Peyer's patch (tissue), 4 donors: ENCODE data around the gene LZTS2. TPM values are rescaled to one million over a fixed set of nuclear protein-coding genes. Genes with fewer than 3 reads are reported as not detected.

Experiments used
- DNase-seq, 3 donors: peaks; one replicate each; pipeline ENCODE4 v3.0.0-alpha.2; 2017 to 2019
- H3K27ac ChIP-seq, 4 donors: fragments of 200-600 bp; sonication (generic); one replicate each; pipeline ENCODE4 v1.5.1; 2016 to 2019
- H3K27me3 ChIP-seq, 2 donors: fragments of 200-600 bp; sonication (generic); one replicate each; pipeline ENCODE4 v1.5.1; 2019
- H3K36me3 ChIP-seq, 3 donors: fragments of 200-600 bp; sonication (generic); one replicate each; pipeline ENCODE4 v1.5.1; 2016 to 2019
- H3K4me1 ChIP-seq, 4 donors: fragments of 200-600 bp; sonication (generic); one replicate each; pipeline ENCODE4 v1.5.1; 2016 to 2019
- H3K4me3 ChIP-seq, 4 donors: fragments of 200-600 bp; sonication (generic); 1 replicate in 3 of 4; 2 replicates in 1 of 4; pipeline ENCODE4 v1.5.1; 2016 to 2019; ENCODE audit warnings: mild to moderate bottlenecking in 1 of 4
- H3K9me3 ChIP-seq, 4 donors: fragments of 200-600 bp; sonication (generic); one replicate each; pipeline ENCODE4 v1.5.1; 2016 to 2019; ENCODE audit warnings: mild to moderate bottlenecking in 1 of 4
- CTCF ChIP-seq, 6 experiments: fragments of 450-650 bp in 4 of 6; fragments of 200-600 bp in 2 of 6; sonication (generic) in 1 of 6; IDR thresholded peaks; one replicate each; pipeline ENCODE4 v1.5.1; 2017 to 2019; ENCODE audit warnings: antibody characterized with exemption in 6 of 6, mild to moderate bottlenecking in 3 of 6, moderate library complexity in 1 of 6
- POLR2A ChIP-seq, 2 donors: fragments of 450-650 bp; IDR thresholded peaks; one replicate each; pipeline ENCODE4 v1.5.1; 2017; ENCODE audit warnings: antibody characterized with exemption in 2 of 2, mild to moderate bottlenecking in 2 of 2, moderate library complexity in 2 of 2
- total RNA-seq, 4 donors: library from RNA; depleted of rRNA; stranded (reverse); fragments of >200 nt; gene quantifications; one replicate each; pipeline ENCODE4 v1.1.0, GENCODE V29; 2016

Gene LZTS2
- total RNA-seq, 4 donors from 2014 or later, result 28.0 to 57.4 (median 47.1) TPM

GRCh38 chr10:101014230-101014884 is 14.7 kb downstream of the LZTS2 start:
- no peak overlapping the region for H3K27ac ChIP-seq
- TF ChIP-seq POLR2A (IDR thresholded peaks at IDR 0.05), result no peak
- TF ChIP-seq CTCF (IDR thresholded peaks at IDR 0.05), result peak; percentile 77 to 93 (median 89)
- no peak overlapping the region for H3K4me3 ChIP-seq
- peak; percentile 83 to 94 (median 87) for DNase-seq
- peaks cover 0 to 25% (median 10%) of the 10 kb centered on the region in 4 donors for H3K4me1 ChIP-seq
- H3K36me3 ChIP-seq, result no peaks in the 10 kb centered on the region
- no peaks in the 10 kb centered on the region for H3K27me3 ChIP-seq
- H3K9me3 ChIP-seq, result no peaks in the 10 kb centered on the region

- TF ChIP-seq POLR2A (IDR thresholded peaks at IDR 0.05) (no peak), CTCF (IDR thresholded peaks at IDR 0.05) (no peak)
- Histone ChIP-seq H3K4me3 (no peak overlapping the region), H3K36me3 (no peaks in the 10 kb centered on the region), H3K27ac (no peak overlapping the region), H3K9me3 (no peaks in the 10 kb centered on the region), H3K27me3 (no peaks in the 10 kb centered on the region), H3K4me1 (peaks cover 0 to 25% (median 10%) of the 10 kb centered on the region in 4 donors)
- no peak for DNase-seq
Observed at GRCh38 chr10:101014966-101015581, 15.5 kb downstream of the LZTS2 start.

- H3K27me3 ChIP-seq, result no peaks in the 10 kb centered on the region
- TF ChIP-seq CTCF (IDR thresholded peaks at IDR 0.05), result no peak
- TF ChIP-seq POLR2A (IDR thresholded peaks at IDR 0.05), result no peak
- H3K9me3 ChIP-seq, result no peaks in the 10 kb centered on the region
- no peak for DNase-seq
- H3K36me3 ChIP-seq, result no peaks in the 10 kb centered on the region
- H3K4me1 ChIP-seq, result peaks cover 0 to 25% (median 10%) of the 10 kb centered on the region in 4 donors
- H3K4me3 ChIP-seq, result no peak overlapping the region
- H3K27ac ChIP-seq, result no peak overlapping the region
Observed at GRCh38 chr10:101015582-101015973, 16.0 kb downstream of the LZTS2 start.

- H3K36me3 ChIP-seq, result no peaks in the 10 kb centered on the region
- H3K27me3 ChIP-seq, result no peaks in the 10 kb centered on the region
- H3K27ac ChIP-seq, result no peak overlapping the region
- no peaks in the 10 kb centered on the region for H3K9me3 ChIP-seq
- TF ChIP-seq POLR2A (IDR thresholded peaks at IDR 0.05) (no peak), CTCF (IDR thresholded peaks at IDR 0.05) (no peak)
- peaks cover 0 to 25% (median 10%) of the 10 kb centered on the region in 4 donors for H3K4me1 ChIP-seq
- H3K4me3 ChIP-seq, result no peak overlapping the region
- no peak for DNase-seq
Observed at GRCh38 chr10:101016814-101017213, 17.2 kb downstream of the LZTS2 start.

- no peak overlapping the region for H3K27ac ChIP-seq
- DNase-seq, result no peak
- H3K9me3 ChIP-seq, result no peaks in the 10 kb centered on the region
- H3K4me3 ChIP-seq, result no peak overlapping the region
- no peaks in the 10 kb centered on the region for H3K36me3 ChIP-seq
- H3K27me3 ChIP-seq, result no peaks in the 10 kb centered on the region
- TF ChIP-seq POLR2A (IDR thresholded peaks at IDR 0.05) (no peak), CTCF (IDR thresholded peaks at IDR 0.05) (no peak)
- peaks cover 0 to 14% (median 7%) of the 10 kb centered on the region in 4 donors for H3K4me1 ChIP-seq
Observed at GRCh38 chr10:101018118-101018599, 18.6 kb downstream of the LZTS2 start.
